Activated naive CD4-positive, alpha-beta T cell treated with anti-CD3 and anti-CD28 coated beads for 36 hours (primary cell): ENCODE measurements around the gene MKLN1. TPM values are rescaled to one million over a fixed set of nuclear protein-coding genes. Genes with fewer than 3 reads are reported as not detected.
A peak's percentile ranks its signal among the peaks of the same experiment; 100 is the strongest.
"Not testable (repeated sequence)": the region's sequence is repeated elsewhere in the genome, so short reads cannot be mapped to it uniquely, and the experiment has no call there.

Experiments
- CTCF ChIA-PET: fragments of 350-600 bp; sonication (Branson Sonifier 250); formaldehyde crosslinking; loops from one replicate; lab custom pipeline; 2021; ENCODE audit warnings: antibody characterized with exemption; lab: Charles Lee
- DNase-seq: peaks from one replicate; pipeline ENCODE4 v3.0.0-alpha.2; 2020
- H3K27ac Mint-ChIP-seq: one replicate; pipeline ENCODE4 v1.8.0; 2021; ENCODE audit warnings: mild to moderate bottlenecking, mixed read lengths
- H3K27me3 Mint-ChIP-seq: one replicate; pipeline ENCODE4 v1.8.0; 2021; ENCODE audit warnings: low read depth, mixed read lengths
- H3K36me3 Mint-ChIP-seq: one replicate; pipeline ENCODE4 v1.8.0; 2021; ENCODE audit warnings: low read depth, mixed read lengths
- H3K4me1 Mint-ChIP-seq: one replicate; pipeline ENCODE4 v1.8.0; 2021; ENCODE audit warnings: low read depth, mixed read lengths
- H3K4me3 Mint-ChIP-seq: one replicate; pipeline ENCODE4 v1.8.0; 2021; ENCODE audit warnings: mild to moderate bottlenecking, moderate library complexity, mixed read lengths
- H3K9me3 Mint-ChIP-seq: one replicate; pipeline ENCODE4 v1.8.0; 2021; ENCODE audit warnings: mixed read lengths
- intact Hi-C: fragments of 100-400 bp; cut with micrococcal nuclease; formaldehyde crosslinking; loops from one replicate; pipeline ENCODE4 v1.15.1; 2023
- total RNA-seq, 2 experiments: library from RNA; stranded (reverse); gene quantifications; one replicate each; pipeline ENCODE4 v1.2.3, GENCODE V29; 2021

MKLN1 gene
- total RNA-seq, 2 experiments from 2014 or later = 29.8 to 34.9 TPM

DNA sequence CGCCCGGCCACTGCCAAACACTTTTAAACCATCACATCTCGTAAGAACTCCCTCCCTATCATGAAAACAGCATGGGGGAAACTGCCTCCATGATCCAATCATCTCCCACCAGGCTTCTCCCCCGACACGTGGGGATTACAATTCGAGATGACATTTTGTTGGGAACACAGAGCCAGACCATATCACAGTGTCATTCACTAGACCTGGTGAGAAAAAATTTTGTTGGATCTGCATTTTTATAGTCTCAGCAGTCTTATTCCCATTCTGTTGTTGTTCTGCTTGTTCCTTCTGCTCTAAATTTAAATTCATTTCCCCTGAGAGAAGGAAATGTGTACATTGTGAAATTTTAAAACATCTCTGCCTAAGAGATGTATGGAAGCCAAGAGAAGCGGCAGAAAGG is 4.8 kb upstream of the MKLN1 start:
- Mint-ChIP-seq H3K9me3 (no peaks in the 10 kb centered on the region), H3K4me3 (no peak overlapping the region), H3K36me3 (no peaks in the 10 kb centered on the region), H3K27me3 (no peaks in the 10 kb centered on the region), H3K4me1 (peaks cover 35% of the 10 kb centered on the region), H3K27ac (no peak overlapping the region)
- CTCF ChIA-PET = no interaction called here
- intact Hi-C loops = no loop called here
- no peak for DNase-seq

- H3K4me3 Mint-ChIP-seq = peak overlapping the region; percentile 56
- no peaks in the 10 kb centered on the region for H3K27me3 Mint-ChIP-seq
- CTCF ChIA-PET = interaction anchor here (0.7 to 1.1 kb wide), 2 partner anchors 82 to 91 kb away, joined by 3 read pairs; no protein-coding TSS in a partner anchor
- peaks cover 3% of the 10 kb centered on the region for H3K36me3 Mint-ChIP-seq
- peak overlapping the region; percentile 77 for H3K27ac Mint-ChIP-seq
- H3K4me1 Mint-ChIP-seq = peaks cover 47% of the 10 kb centered on the region
- intact Hi-C loops = loop anchor here (5.0 kb wide), 2 partner anchors 187 to 313 kb away; no protein-coding TSS in a partner anchor
- H3K9me3 Mint-ChIP-seq = no peaks in the 10 kb centered on the region
- DNase-seq = peak; percentile 59
Observed at GRCh38 chr7:131325179-131325840, 2.4 kb upstream of the MKLN1 start.

- CTCF ChIA-PET = interaction anchor here (0.6 kb wide), 1 partner anchor 217 kb away, joined by 3 read pairs; no protein-coding TSS in a partner anchor
- peaks cover 53% of the 10 kb centered on the region for H3K4me1 Mint-ChIP-seq
- no peaks in the 10 kb centered on the region for H3K9me3 Mint-ChIP-seq
- no peak for DNase-seq
- no peaks in the 10 kb centered on the region for H3K27me3 Mint-ChIP-seq
- H3K27ac Mint-ChIP-seq = peak overlapping the region; percentile 96
- H3K36me3 Mint-ChIP-seq = peaks cover 3% of the 10 kb centered on the region
- intact Hi-C loops = loop anchor here (2.0 to 5.0 kb wide), 5 partner anchors 98 to 414 kb away; no protein-coding TSS in a partner anchor
- H3K4me3 Mint-ChIP-seq = peak overlapping the region; percentile 98
Observed at GRCh38 chr7:131326576-131326975, 1.1 kb upstream of the MKLN1 start.

DNA sequence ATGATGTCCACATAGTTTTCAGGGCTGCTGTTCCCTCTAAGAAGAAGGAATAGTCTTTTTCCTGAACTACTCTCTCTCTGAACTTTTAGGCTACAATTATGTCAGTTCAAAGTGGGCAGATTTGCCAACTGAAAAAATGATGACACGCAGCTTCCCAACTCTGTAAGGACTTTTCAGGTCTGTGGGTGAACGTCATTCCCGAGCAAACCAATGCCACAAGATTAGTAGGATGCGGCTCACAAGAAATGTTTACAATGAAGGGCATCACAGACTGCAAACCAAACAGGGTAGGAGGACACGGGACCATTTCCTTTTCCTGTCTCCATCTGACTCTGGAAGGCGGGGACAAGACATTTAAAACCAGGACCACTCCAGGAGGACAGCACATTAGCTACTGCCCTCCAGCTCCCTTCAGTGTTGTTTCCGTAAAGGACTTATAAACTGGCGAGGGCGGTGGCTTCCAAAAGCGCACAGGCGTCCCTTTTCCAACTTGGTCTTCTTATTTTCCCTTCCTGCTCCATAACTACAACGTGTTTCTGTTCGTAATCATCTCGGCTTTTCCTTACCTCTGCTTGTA is 539 bp upstream of the MKLN1 start:
- H3K9me3 Mint-ChIP-seq = no peaks in the 10 kb centered on the region
- no peaks in the 10 kb centered on the region for H3K27me3 Mint-ChIP-seq
- peaks cover 54% of the 10 kb centered on the region for H3K4me1 Mint-ChIP-seq
- intact Hi-C loops = loop anchor here (1.0 to 5.0 kb wide), 9 partner anchors 92 to 414 kb away; no protein-coding TSS in a partner anchor
- peaks cover 3% of the 10 kb centered on the region for H3K36me3 Mint-ChIP-seq
- CTCF ChIA-PET = interaction anchor here (0.5 to 0.6 kb wide), 2 partner anchors 218 to 494 kb away, joined by 3 read pairs; no protein-coding TSS in a partner anchor
- peak overlapping the region; percentile 96 for H3K27ac Mint-ChIP-seq
- DNase-seq = peak; percentile 46
- H3K4me3 Mint-ChIP-seq = peak overlapping the region; percentile 98

- peak overlapping the region; percentile 98 for H3K4me3 Mint-ChIP-seq
- no peaks in the 10 kb centered on the region for H3K27me3 Mint-ChIP-seq
- H3K27ac Mint-ChIP-seq = peak overlapping the region; percentile 96
- DNase-seq = no peak
- intact Hi-C loops = loop anchor here (2.0 to 5.0 kb wide), 4 partner anchors 14 to 316 kb away; no protein-coding TSS in a partner anchor
- peaks cover 52% of the 10 kb centered on the region for H3K4me1 Mint-ChIP-seq
- no peaks in the 10 kb centered on the region for H3K9me3 Mint-ChIP-seq
- H3K36me3 Mint-ChIP-seq = peaks cover 7% of the 10 kb centered on the region
- CTCF ChIA-PET = interaction anchor here (0.6 kb wide), 2 partner anchors 50 to 306 kb away, joined by 3 read pairs; no protein-coding TSS in a partner anchor
Observed at GRCh38 chr7:131328377-131329175, 900 bp downstream of the MKLN1 start.

- H3K4me1 Mint-ChIP-seq = peaks cover 53% of the 10 kb centered on the region
- no peaks in the 10 kb centered on the region for H3K9me3 Mint-ChIP-seq
- H3K4me3 Mint-ChIP-seq = peak overlapping the region; percentile 98
- CTCF ChIA-PET = interaction anchor here (0.6 kb wide), 1 partner anchor 51 kb away, joined by 3 read pairs; no protein-coding TSS in a partner anchor
- peaks cover 9% of the 10 kb centered on the region for H3K36me3 Mint-ChIP-seq
- H3K27ac Mint-ChIP-seq = no peak overlapping the region
- intact Hi-C loops = loop anchor here (2.0 to 5.0 kb wide), 4 partner anchors 14 to 317 kb away; no protein-coding TSS in a partner anchor
- DNase-seq = no peak
- no peaks in the 10 kb centered on the region for H3K27me3 Mint-ChIP-seq
Observed at GRCh38 chr7:131329176-131329570, 1.5 kb downstream of the MKLN1 start.

DNA sequence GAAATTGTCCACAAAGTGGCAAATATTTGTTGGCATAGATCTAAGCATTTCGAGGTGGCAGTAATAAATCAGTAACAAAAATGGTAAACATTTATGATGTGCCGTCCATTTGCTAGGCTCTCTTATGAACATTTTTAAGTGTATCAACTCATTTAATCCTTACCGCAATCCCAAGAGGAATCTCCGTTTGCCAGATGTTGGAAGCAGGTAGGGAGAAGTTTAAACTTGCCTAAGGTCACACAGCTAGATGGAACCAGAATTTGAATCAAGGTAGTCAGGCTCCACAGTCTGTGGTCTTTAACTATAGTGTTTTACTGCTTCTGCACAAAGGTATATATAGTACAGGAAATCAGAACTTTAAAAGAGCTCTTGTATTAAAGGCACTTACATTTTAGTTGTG is 2.6 kb downstream of the MKLN1 start:
- DNase-seq = no peak
- Mint-ChIP-seq H3K4me3 (no peak overlapping the region), H3K27me3 (no peaks in the 10 kb centered on the region), H3K9me3 (peaks cover 1% of the 10 kb centered on the region), H3K36me3 (peaks cover 9% of the 10 kb centered on the region), H3K27ac (no peak overlapping the region), H3K4me1 (peaks cover 49% of the 10 kb centered on the region)
- CTCF ChIA-PET = interaction anchor here (0.6 kb wide), 1 partner anchor 52 kb away, joined by 3 read pairs; no protein-coding TSS in a partner anchor
- intact Hi-C loops = no loop called here

GRCh38 chr7:131331806-131332205 is 4.1 kb downstream of the MKLN1 start:
- intact Hi-C loops = no loop called here
- H3K4me3 Mint-ChIP-seq = no peak overlapping the region
- no peak for DNase-seq
- H3K4me1 Mint-ChIP-seq = peaks cover 43% of the 10 kb centered on the region
- H3K9me3 Mint-ChIP-seq = peaks cover 11% of the 10 kb centered on the region
- peaks cover 14% of the 10 kb centered on the region for H3K36me3 Mint-ChIP-seq
- no peaks in the 10 kb centered on the region for H3K27me3 Mint-ChIP-seq
- H3K27ac Mint-ChIP-seq = no peak overlapping the region
- CTCF ChIA-PET = no interaction called here

GRCh38 chr7:131332729-131333128 is 5.1 kb downstream of the MKLN1 start:
- peaks cover 16% of the 10 kb centered on the region for H3K9me3 Mint-ChIP-seq
- H3K36me3 Mint-ChIP-seq = peaks cover 19% of the 10 kb centered on the region
- intact Hi-C loops, DNase-seq, H3K27me3 Mint-ChIP-seq, H3K4me3 Mint-ChIP-seq, H3K27ac Mint-ChIP-seq: not testable (repeated sequence)
- H3K4me1 Mint-ChIP-seq = peaks cover 40% of the 10 kb centered on the region
- CTCF ChIA-PET = interaction anchor here (0.6 kb wide), 1 partner anchor 1383 kb away, joined by 3 read pairs; no protein-coding TSS in a partner anchor

DNA sequence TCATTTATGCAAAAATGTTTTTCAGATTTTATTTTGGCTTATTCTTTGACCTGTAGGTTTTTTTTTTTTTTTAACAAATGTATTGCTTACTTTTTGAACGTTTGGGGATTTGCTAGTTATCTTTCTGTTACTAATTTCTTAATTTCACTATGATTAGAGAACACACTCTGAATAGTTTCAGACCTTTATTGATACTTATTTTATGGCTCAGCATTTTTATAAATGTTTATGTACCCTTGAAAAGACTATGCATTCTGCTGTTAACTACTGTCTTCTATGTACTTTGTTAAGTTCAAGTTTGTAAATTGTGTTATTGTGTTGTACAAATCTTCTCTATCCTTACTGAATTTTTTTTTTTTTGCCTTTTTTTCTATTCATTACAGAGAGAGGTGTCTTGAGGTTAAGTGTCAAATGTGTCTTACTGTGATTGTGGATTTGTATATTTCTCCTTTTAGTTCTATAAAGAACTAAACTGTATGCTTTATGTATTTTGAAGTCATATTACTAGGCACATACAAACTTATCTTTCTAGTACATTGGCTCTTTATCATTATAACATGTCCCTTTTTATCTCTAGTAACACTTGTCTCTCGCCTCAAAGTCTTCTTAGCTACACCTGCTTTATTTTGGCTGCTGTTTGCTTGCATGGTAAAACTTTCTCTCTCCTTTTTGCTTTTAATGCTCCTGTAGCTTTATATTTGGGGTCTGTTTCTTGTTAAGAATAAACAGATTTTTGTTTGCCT is 8.1 kb downstream of the MKLN1 start:
- peaks cover 28% of the 10 kb centered on the region for H3K36me3 Mint-ChIP-seq
- peaks cover 40% of the 10 kb centered on the region for H3K4me1 Mint-ChIP-seq
- H3K27me3 Mint-ChIP-seq = no peaks in the 10 kb centered on the region
- H3K9me3 Mint-ChIP-seq = peaks cover 19% of the 10 kb centered on the region
- intact Hi-C loops = loop anchor here (2.0 kb wide), 1 partner anchor 31 kb away; no protein-coding TSS in a partner anchor
- H3K27ac Mint-ChIP-seq = no peak overlapping the region
- no peak for DNase-seq
- CTCF ChIA-PET = no interaction called here
- H3K4me3 Mint-ChIP-seq = no peak overlapping the region

GRCh38 chr7:131336956-131337355 is 9.3 kb downstream of the MKLN1 start:
- peaks cover 31% of the 10 kb centered on the region for H3K36me3 Mint-ChIP-seq
- CTCF ChIA-PET = interaction anchor here (0.9 kb wide), 1 partner anchor 67 kb away, joined by 3 read pairs; no protein-coding TSS in a partner anchor
- no peak for DNase-seq
- no peak overlapping the region for H3K27ac Mint-ChIP-seq
- peaks cover 19% of the 10 kb centered on the region for H3K9me3 Mint-ChIP-seq
- no peak overlapping the region for H3K4me3 Mint-ChIP-seq
- no peaks in the 10 kb centered on the region for H3K27me3 Mint-ChIP-seq
- intact Hi-C loops = loop anchor here (2.0 kb wide), 1 partner anchor 30 kb away; no protein-coding TSS in a partner anchor
- peaks cover 45% of the 10 kb centered on the region for H3K4me1 Mint-ChIP-seq
